ENCODE results near the gene ABCA13.

- TF ChIP-seq EZH2 (IDR thresholded peaks at IDR 0.05; ENCODE audit: insufficient read depth, poor library complexity, severe bottlenecking) (no peak), EZH2phosphoT487 (IDR thresholded peaks at IDR 0.05; ENCODE audit: insufficient read depth, low read depth) (no peak)
Observed at GRCh38 chr7:48171202-48171601, at the start of gene ABCA13.

Measured in GM23248 (cell line).